H1 (cell line): ENCODE data around the gene KIF13A. TPM values are rescaled to one million over a fixed set of nuclear protein-coding genes. Genes with fewer than 3 reads are reported as not detected.

ENCODE experiments used
- EZH2 ChIP-seq: fragments of 200-600 bp; sonication (generic); IDR thresholded peaks from 2 replicates; pipeline ENCODE4 v1.7.1; 2012; ENCODE audit warnings: low read depth, mild to moderate bottlenecking, moderate library complexity, low read length, inconsistent platforms; ENCODE audit not compliant: severe bottlenecking
- SIN3A ChIP-seq, 2 experiments: IDR thresholded peaks in 1 of 2; conservative IDR thresholded peaks in 1 of 2; 2 replicates each; pipeline ENCODE4 v1.6.1; 2011 to 2012; ENCODE audit warnings: low read length in 2 of 2, improper control_type of control experiment in 1 of 2, low read depth in 1 of 2, mild to moderate bottlenecking in 1 of 2
- polyA plus RNA-seq, 7 experiments: library from polyadenylated mRNA; depleted of rRNA in 3 of 7; stranded (reverse) in 5 of 7; unstranded in 2 of 7; fragments of >200 nt in 5 of 7; fragments of 200-250 nt in 2 of 7; gene quantifications; 1 replicate in 5 of 7; 2 replicates in 1 of 7; 4 replicates in 1 of 7; pipeline versions ENCODE4 v1.2.1 to v1.2.3, GENCODE V29; 2011 to 2013; ENCODE audit warnings: missing spikeins in 2 of 7, mixed read lengths in 2 of 7
- total RNA-seq: library from RNA; stranded (reverse); fragmentation: NEBNext Ultra II Directional; extraction: Animal tissue kit (Norgen Biotek cat#: 25700); gene quantifications from 2 replicates; pipeline ENCODE4 v1.2.1, GENCODE V29; 2021

KIF13A gene
- total and polyA plus RNA-seq, 2 of the 8 experiments (the other 6 are each of a cell fraction or from before 2014, with no cell fraction given) = 14.7 to 40.8 TPM

DNA sequence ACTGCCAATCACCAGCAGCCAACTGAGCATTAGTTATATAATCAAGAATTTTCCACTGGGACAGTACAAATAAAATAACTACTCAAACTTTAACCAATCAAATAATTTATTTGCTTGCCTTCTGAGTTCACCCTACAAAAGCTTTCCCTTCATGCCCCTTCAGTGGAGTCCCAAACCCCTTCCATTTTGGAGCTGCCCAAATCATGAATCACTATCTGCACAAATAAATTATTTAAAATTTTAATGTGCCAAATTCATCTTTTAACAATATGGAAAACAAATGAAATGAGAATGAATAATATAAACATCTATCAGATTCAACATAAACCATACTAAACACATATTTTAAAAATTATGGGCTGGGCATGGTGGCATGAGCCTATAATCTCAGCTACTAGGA lies 85.9 kb downstream of the KIF13A start (continued):
- TF ChIP-seq SIN3A (conservative IDR thresholded peaks at IDR 0.05 in 1 of 2, IDR thresholded peaks at IDR 0.05 in 1 of 2; ENCODE audit: low read depth in 1 of 2, low read length in 2 of 2) (no peak), EZH2 (no peak)
